Vagina (tissue), 2 donors: ENCODE measurements around the gene PGBD4.

Experiments used
- CTCF ChIP-seq, 3 experiments: fragments of 450-650 bp in 2 of 3; fragments of 200-600 bp in 1 of 3; sonication (generic) in 1 of 3; IDR thresholded peaks; one replicate each; pipeline ENCODE4 v1.5.1; 2017 to 2019; ENCODE audit warnings: antibody characterized with exemption in 3 of 3, mild to moderate bottlenecking in 2 of 3, moderate library complexity in 2 of 3
- POLR2A ChIP-seq, 2 donors: fragments of 450-650 bp; IDR thresholded peaks; one replicate each; pipeline ENCODE4 v1.6.1; 2017; ENCODE audit warnings: antibody characterized with exemption in 2 of 2, mild to moderate bottlenecking in 2 of 2, moderate library complexity in 2 of 2

DNA sequence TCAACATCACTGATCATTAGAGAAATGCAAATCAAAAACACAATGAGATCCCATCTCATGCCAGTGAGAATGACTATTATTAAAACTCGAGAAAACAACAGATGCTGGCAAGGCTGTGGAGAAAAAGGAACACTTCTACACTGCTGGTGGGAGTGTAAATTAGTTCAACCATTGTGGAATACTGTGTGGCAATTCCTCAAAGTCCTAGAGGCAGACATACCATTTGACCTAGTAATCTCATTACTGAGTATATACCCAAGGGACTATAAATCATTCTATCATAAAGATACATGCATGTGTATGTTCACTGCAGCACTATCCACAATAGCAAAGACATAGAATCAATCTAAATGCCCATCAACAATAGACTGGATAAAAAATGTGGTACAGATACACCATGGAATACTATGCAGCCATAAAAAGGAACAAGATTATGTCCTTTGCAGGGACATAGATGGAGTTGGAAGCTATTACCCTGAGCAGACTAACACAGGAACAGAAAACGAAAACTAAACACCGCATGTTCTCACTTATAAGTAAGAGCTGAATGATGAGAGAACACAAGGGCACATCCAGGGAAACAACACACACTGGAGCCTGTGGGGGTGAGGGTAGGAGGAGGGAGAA is 47.7 kb upstream of the PGBD4 start:
- no peak for TF ChIP-seq CTCF (IDR thresholded peaks at IDR 0.05)
- TF ChIP-seq POLR2A (IDR thresholded peaks at IDR 0.05): no peak
